Measurements from ENCODE around the gene SCPEP1.

SCPEP1 gene

GRCh38 chr17:57050306-57050705, 72.4 kb downstream of the SCPEP1 start:
- DNase-seq (ENCODE audit: extremely low spot score) = no peak
- ChIA-PET CTCF (interaction anchor here (1.0 to 1.5 kb wide), 2 partner anchors 9 to 19 kb away, joined by 3 read pairs; no protein-coding TSS in a partner anchor), POLR2A (no interaction called here)
- no peak for TF ChIP-seq CTCF (IDR thresholded peaks at IDR 0.05; ENCODE audit: control extremely low read depth, extremely low read depth, low read depth, missing control alignments)

- ChIA-PET POLR2A (interaction anchor here (0.7 kb wide), 1 partner anchor 460 kb away, joined by 3 read pairs; no protein-coding TSS in a partner anchor), CTCF (interaction anchor here (1.6 kb wide), 1 partner anchor 42 kb away, joined by 5 read pairs; no protein-coding TSS in a partner anchor)
- TF ChIP-seq CTCF (IDR thresholded peaks at IDR 0.05; ENCODE audit: control extremely low read depth, extremely low read depth, low read depth, missing control alignments) = no peak
- DNase-seq (ENCODE audit: extremely low spot score) = no peak
These were observed 74.0 kb downstream of the SCPEP1 start for GRCh38 chr17:57051886-57052361.

All from GM10248 (cell line).